Upper lobe of left lung (tissue), 6 donors: ENCODE data around the gene MXD3. TPM values are rescaled to one million over a fixed set of nuclear protein-coding genes. Genes with fewer than 3 reads are reported as not detected.
A peak's percentile ranks its signal among the peaks of the same experiment; 100 is the strongest.

ENCODE experiments used
- ATAC-seq, 2 donors: fragments of 200-7000 bp; cut with Tn5 transposase; one replicate each; pipeline ENCODE4 v1.9.1; 2022; ENCODE audit warnings: mild to moderate bottlenecking in 2 of 2, moderate library complexity in 2 of 2; ENCODE audit not compliant: low FRiP score in 2 of 2
- DNase-seq, 2 donors: peaks; one replicate each; pipeline ENCODE4 v3.0.0-alpha.2; 2019 to 2020
- H3K27ac ChIP-seq, 4 donors: fragments of 200-600 bp; sonication (generic); one replicate each; pipeline ENCODE4 v1.5.1; 2016 to 2019
- H3K27me3 ChIP-seq, 4 donors: fragments of 200-600 bp; sonication (generic); one replicate each; pipeline ENCODE4 v1.5.1; 2017 to 2019
- H3K36me3 ChIP-seq, 4 donors: fragments of 200-600 bp; sonication (generic); one replicate each; pipeline ENCODE4 v1.5.1; 2016 to 2019
- H3K4me1 ChIP-seq, 4 donors: fragments of 200-600 bp; sonication (generic); one replicate each; pipeline ENCODE4 v1.5.1; 2018 to 2019
- H3K4me3 ChIP-seq, 4 donors: fragments of 200-600 bp; sonication (generic); one replicate each; pipeline ENCODE4 v1.5.1; 2017 to 2019; ENCODE audit warnings: mild to moderate bottlenecking in 2 of 4, moderate library complexity in 1 of 4
- H3K9me3 ChIP-seq, 4 donors: fragments of 200-600 bp; sonication (generic); one replicate each; pipeline ENCODE4 v1.5.1; 2018 to 2019
- EP300 ChIP-seq, 4 donors: sonication (generic); formaldehyde crosslinking; IDR thresholded peaks; one replicate each; pipeline ENCODE4 v1.5.1; 2017; ENCODE audit warnings: antibody characterized with exemption in 4 of 4, control low read depth in 2 of 4
- POLR2A ChIP-seq, 4 donors: fragments of 450-650 bp; IDR thresholded peaks; one replicate each; pipeline ENCODE4 v1.5.1; 2016 to 2017; ENCODE audit warnings: antibody characterized with exemption in 4 of 4, mild to moderate bottlenecking in 2 of 4
- POLR2AphosphoS5 ChIP-seq, 2 donors: sonication (generic); formaldehyde crosslinking; IDR thresholded peaks; one replicate each; pipeline ENCODE4 v1.5.1; 2017; ENCODE audit warnings: antibody characterized with exemption in 2 of 2
- WGBS, 2 donors: methylation state at CpG; one replicate each; pipeline ENCODE4 v1.1.5; 2017 to 2018; 5-methylcytosine and 5-hydroxymethylcytosine counted together
- total RNA-seq, 6 donors: library from RNA; depleted of rRNA in 4 of 6; stranded (reverse); fragments of >200 nt in 4 of 6; gene quantifications; one replicate each; pipeline versions ENCODE4 v1.1.0 to v1.2.1, GENCODE V29; 2016 to 2021
- TF ChIP-seq, protein P1 (sequence below), 6 experiments: fragments of 450-650 bp in 4 of 6; fragments of 200-600 bp in 2 of 6; sonication (generic) in 2 of 6; IDR thresholded peaks; one replicate each; pipeline ENCODE4 v1.5.1; 2016 to 2019; ENCODE audit warnings: antibody characterized with exemption in 6 of 6
- donor health status: DM: no; HTN: no; CAD: no; lungs with moderate emphysema.
- donor health status: DM: no; HTN: yes; CAD: no; lungs with severe emphysema.

Gene MXD3
- total RNA-seq, 6 donors from 2014 or later = 8.8 to 29.5 (median 13.6) TPM

DNA sequence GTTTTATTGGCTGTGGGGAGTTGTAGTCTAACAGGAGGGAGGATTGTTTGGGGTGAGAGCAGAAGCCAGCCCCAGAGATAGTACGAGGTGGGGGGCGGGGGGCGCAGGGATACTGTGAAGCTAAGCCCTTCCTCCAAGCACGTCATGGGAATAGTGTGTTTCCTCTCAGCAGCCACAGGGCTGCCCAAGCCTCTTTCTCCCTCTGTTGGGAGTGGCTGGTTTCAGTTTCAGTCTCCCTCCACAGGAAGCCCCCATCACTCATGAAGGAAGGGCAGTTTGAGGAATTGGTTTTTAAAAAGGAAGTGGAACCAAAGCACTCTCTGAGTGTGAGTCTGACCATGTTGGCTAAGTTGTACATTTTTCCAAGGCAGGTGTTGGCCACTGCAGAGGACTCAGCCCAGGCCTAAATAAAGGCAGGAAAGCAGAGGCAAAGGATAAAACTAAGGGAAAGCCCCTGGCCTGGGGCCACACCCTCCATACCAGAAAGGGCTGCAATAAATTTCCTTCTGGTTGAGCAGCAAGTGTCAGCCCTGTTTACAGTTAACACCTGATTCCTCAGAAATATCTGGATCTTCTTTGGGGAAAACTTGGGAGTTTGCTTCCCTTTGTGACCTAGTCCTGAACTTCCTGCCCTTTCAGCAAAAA, 11.3 kb downstream of the MXD3 start:
- WGBS, 2 donors = 25 to 42% methylated on average over 4 of the region's 4 CpGs
- ATAC-seq (peak; percentile 39 to 57), DNase-seq (peak in 1 of 2 donors; percentile 78)

DNA sequence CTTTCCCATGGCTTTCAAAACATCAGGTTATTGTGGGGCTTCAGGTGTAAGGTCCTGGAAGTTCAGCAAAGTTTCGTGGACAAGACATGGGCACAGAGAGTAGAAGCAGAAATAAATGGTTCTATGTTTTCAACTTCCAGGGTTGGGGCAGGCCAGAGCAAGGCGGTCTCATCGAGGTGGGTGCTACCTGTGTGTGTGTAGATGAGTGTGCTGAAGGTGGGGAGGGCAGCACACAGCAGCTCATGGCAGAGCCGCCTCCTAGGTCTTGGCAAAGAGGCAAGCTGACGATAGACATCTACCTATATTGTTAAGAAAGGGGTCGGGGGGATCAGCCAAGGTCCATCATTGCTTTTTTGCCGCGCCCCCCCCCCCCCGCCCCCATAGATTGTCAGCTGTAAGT, 12.0 kb downstream of the MXD3 start:
- TF ChIP-seq POLR2AphosphoS5 (IDR thresholded peaks at IDR 0.05) = no peak
- TF ChIP-seq EP300 (IDR thresholded peaks at IDR 0.05) = no peak
- peak overlapping the region in 1 of 4 donors; percentile 3 for H3K4me3 ChIP-seq
- peak overlapping the region; percentile 76 to 92 (median 90) for H3K27ac ChIP-seq
- 66 to 78% methylated on average over 8 to 9 of the region's 9 CpGs for WGBS, 2 donors
- H3K27me3 ChIP-seq = no peaks in the 10 kb centered on the region
- H3K9me3 ChIP-seq = no peaks in the 10 kb centered on the region
- H3K36me3 ChIP-seq = peaks cover 0 to 36% (median 9%) of the 10 kb centered on the region in 4 donors
- H3K4me1 ChIP-seq = peaks cover 49 to 70% (median 64%) of the 10 kb centered on the region in 4 donors
- ATAC-seq = no peak
- DNase-seq = no peak

More for the DNA sequence above, 11.3 kb downstream of the MXD3 start:
- H3K4me3 ChIP-seq = peak overlapping the region in 1 of 4 donors; percentile 3
- H3K9me3 ChIP-seq = no peaks in the 10 kb centered on the region
- TF ChIP-seq, protein P1, sequence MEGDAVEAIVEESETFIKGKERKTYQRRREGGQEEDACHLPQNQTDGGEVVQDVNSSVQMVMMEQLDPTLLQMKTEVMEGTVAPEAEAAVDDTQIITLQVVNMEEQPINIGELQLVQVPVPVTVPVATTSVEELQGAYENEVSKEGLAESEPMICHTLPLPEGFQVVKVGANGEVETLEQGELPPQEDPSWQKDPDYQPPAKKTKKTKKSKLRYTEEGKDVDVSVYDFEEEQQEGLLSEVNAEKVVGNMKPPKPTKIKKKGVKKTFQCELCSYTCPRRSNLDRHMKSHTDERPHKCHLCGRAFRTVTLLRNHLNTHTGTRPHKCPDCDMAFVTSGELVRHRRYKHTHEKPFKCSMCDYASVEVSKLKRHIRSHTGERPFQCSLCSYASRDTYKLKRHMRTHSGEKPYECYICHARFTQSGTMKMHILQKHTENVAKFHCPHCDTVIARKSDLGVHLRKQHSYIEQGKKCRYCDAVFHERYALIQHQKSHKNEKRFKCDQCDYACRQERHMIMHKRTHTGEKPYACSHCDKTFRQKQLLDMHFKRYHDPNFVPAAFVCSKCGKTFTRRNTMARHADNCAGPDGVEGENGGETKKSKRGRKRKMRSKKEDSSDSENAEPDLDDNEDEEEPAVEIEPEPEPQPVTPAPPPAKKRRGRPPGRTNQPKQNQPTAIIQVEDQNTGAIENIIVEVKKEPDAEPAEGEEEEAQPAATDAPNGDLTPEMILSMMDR (IDR thresholded peaks at IDR 0.05) = peak in 3 of 6 experiments; percentile 10 to 24 (median 21)
- TF ChIP-seq POLR2AphosphoS5 (IDR thresholded peaks at IDR 0.05) (peak; percentile 39 to 78), EP300 (IDR thresholded peaks at IDR 0.05) (no peak)
- peaks cover 56 to 77% (median 70%) of the 10 kb centered on the region in 4 donors for H3K4me1 ChIP-seq
- peak overlapping the region; percentile 76 to 92 (median 90) for H3K27ac ChIP-seq
- H3K36me3 ChIP-seq = peaks cover 0 to 32% (median 3%) of the 10 kb centered on the region in 4 donors
- H3K27me3 ChIP-seq = no peaks in the 10 kb centered on the region

DNA sequence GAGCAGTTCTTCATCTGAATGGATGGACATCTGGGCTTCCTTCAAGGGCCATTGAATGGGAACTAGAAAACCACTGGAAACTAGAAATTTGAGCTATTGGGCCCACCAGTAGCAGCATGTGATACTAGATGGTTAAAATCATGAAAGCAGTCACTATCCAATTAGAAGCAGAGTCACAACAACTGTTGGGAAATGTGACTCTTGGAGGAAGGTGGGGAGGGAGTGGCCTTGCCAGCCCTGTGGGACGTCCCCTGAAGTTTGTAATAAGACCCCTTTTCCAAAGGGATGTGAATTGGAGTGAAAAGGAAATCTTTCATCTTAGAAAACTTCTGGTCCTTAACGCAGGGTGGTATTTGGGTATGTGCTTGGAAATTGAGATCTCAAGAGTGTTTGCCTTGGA, 13.8 kb downstream of the MXD3 start:
- no peak for ATAC-seq
- DNase-seq = no peak
- H3K4me1 ChIP-seq = peaks cover 47 to 59% (median 56%) of the 10 kb centered on the region in 4 donors
- 63 to 79% methylated on average over 2 of the region's 2 CpGs for WGBS, 2 donors
- H3K27me3 ChIP-seq = no peaks in the 10 kb centered on the region
- H3K4me3 ChIP-seq = no peak overlapping the region
- TF ChIP-seq EP300 (IDR thresholded peaks at IDR 0.05) = no peak
- no peak for TF ChIP-seq POLR2A (IDR thresholded peaks at IDR 0.05)
- TF ChIP-seq, protein P1 (IDR thresholded peaks at IDR 0.05) = no peak
- TF ChIP-seq POLR2AphosphoS5 (IDR thresholded peaks at IDR 0.05) = no peak
- H3K27ac ChIP-seq = peak overlapping the region in 1 of 4 donors; percentile 7
- H3K36me3 ChIP-seq = peaks cover 4 to 52% (median 25%) of the 10 kb centered on the region in 4 donors
- H3K9me3 ChIP-seq = no peaks in the 10 kb centered on the region

DNA sequence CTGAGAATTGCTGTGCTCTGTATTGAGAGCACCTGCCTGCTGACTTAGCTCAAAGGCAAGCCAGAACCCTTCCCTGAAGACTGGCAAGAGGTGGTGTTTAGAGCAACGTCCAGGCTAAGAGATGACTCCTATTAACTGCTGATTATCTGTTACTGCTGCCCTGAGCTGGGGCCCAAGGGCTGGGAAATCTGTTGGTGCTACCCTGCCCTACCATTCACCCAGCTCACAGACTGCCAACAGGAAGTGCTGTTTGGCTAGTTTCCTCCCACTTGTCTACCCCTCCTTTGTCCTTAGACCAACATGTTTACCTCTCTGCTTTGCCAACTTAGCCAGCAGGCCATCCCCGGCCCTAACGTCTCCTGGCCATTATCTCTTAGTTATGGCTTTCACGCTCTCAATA, 15.1 kb downstream of the MXD3 start:
- ATAC-seq (no peak), DNase-seq (peak in 1 of 2 donors; percentile 24)
- H3K4me3 ChIP-seq = no peak overlapping the region
- peak overlapping the region; percentile 4 to 73 (median 52) for H3K27ac ChIP-seq
- TF ChIP-seq POLR2A (IDR thresholded peaks at IDR 0.05) = no peak
- TF ChIP-seq POLR2AphosphoS5 (IDR thresholded peaks at IDR 0.05) = no peak
- TF ChIP-seq, protein P1 (IDR thresholded peaks at IDR 0.05) = no peak
- no peaks in the 10 kb centered on the region for H3K27me3 ChIP-seq
- WGBS, 2 donors = 31 to 34% methylated on average over 4 of the region's 4 CpGs
- H3K36me3 ChIP-seq = peaks cover 15 to 61% (median 38%) of the 10 kb centered on the region in 4 donors
- peaks cover 34 to 46% (median 42%) of the 10 kb centered on the region in 4 donors for H3K4me1 ChIP-seq
- H3K9me3 ChIP-seq = no peaks in the 10 kb centered on the region

DNA sequence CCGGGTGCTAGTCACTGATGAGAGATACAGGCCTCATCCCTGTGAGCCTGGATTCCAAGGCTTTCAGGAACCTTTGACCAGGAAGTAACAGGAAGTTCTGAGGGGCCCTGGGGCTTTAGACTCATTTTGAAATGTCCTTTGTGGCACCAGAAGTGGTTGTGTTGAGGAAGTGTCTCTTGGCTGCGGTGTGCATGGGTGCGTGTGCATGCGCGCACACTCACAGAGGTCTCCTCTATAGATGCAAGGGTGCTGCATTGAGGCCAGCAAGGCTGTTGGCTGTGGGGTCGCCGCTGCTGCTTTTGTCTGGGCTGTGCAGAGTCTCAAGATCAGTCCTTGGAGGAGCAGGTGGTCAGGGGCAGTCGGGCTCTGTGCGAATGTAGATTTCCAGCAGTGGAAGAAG, 15.8 kb downstream of the MXD3 start:
- Histone ChIP-seq H3K4me1 (peaks cover 27 to 39% (median 36%) of the 10 kb centered on the region in 4 donors), H3K9me3 (no peaks in the 10 kb centered on the region), H3K27me3 (no peaks in the 10 kb centered on the region), H3K36me3 (peaks cover 15 to 62% (median 41%) of the 10 kb centered on the region in 4 donors), H3K4me3 (no peak overlapping the region), H3K27ac (peak overlapping the region in 3 of 4 donors; percentile 4 to 73 (median 68))
- 59 to 89% methylated on average over 9 of the region's 9 CpGs for whole genome bisulfite sequencing, 2 donors
- DNase-seq = peak in 1 of 2 donors; percentile 36
- peak in 1 of 2 donors; percentile 10 for ATAC-seq
- TF ChIP-seq POLR2A (IDR thresholded peaks at IDR 0.05) (no peak), EP300 (IDR thresholded peaks at IDR 0.05) (no peak), POLR2AphosphoS5 (IDR thresholded peaks at IDR 0.05) (no peak)
- TF ChIP-seq, protein P1 (IDR thresholded peaks at IDR 0.05) = no peak
